ENCODE data around the gene LSM7.

LSM7 gene

DNA sequence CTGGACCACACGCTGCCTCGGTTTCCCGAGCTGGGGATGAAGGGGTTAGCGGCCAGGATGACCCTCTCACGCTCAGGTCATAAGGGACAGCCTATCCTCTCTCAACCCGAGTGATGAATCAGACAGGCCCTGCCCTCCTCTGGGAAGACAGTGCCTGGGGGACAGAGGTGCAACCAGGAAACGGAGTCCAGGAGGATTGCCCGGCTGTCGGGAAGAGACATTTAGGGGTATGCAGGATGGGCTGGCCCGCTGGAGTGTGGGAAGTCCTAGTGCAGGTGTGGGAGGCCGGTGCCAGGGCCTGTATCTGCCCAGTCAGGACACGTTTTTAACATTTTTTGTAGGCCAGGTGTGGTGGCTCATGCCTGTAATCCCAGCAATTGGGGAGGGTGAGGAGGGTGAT is 8.3 kb downstream of the LSM7 start:
- no peak for DNase-seq

DNA sequence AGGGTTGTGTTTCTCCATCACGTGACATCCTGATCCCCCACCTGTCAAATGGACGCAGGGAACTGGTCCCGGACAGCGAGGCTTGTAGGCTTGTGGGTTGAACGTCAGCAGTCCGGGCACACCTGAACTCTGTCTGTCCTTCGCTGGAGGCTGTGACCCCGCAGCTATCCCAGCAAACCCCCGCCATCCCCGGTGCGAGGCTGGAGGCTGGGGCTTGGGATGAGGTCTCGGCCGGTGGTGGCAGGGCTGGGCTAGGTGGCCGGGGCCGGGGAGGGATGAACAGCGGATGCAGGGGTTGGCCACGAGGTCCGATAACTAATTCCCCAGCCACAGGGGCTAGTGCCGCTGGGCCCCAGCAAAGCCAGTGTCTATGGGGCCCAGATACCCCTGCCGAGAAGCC is 8.8 kb downstream of the LSM7 start:
- DNase-seq: no peak

DNA sequence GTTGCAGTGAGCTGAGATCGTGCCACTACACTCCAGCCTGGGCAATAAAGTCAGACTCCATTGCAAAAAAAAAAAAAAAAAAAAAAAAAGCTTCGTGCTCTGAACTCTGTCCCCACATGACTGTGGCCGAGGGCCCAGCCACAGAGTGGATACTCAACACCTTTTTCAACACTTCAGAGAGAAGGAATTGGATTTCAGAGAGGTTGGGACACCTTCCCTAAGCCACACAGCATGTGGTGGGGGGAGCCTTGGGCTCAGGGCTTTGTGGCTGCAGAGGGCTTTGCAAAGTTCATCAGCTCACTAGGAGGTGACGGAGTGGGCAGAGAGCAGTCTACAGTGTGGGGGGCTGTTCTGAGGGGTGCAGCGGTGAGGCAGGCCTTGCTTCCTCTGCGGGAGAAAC is 9.5 kb downstream of the LSM7 start:
- no peak for DNase-seq

DNA sequence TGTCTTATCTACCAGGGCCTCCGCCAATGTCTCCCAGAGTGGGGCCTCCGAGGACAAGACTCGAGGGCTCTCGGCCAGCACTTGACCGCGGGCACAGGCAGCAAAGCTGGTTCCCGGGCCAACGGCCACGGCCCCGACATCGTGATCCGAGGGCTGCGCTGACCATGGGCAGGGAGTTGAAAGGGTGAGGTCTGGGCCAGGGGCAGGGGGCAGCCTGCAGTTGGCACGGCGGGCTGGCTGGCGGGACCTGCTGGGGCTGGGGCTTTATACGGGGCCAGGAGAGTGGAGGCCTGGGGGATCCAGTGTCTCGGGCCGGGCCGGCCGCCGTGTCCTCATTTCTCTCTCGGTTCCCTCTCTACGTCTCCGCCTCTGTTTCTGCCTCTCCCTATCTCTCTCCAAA is 10.6 kb downstream of the LSM7 start:
- no peak for DNase-seq

GRCh38 chr19:2317300-2317699 is 11.1 kb downstream of the LSM7 start:
- DNase-seq: no peak

GRCh38 chr19:2315818-2316353 is 12.5 kb downstream of the LSM7 start:
- no peak for DNase-seq

DNA sequence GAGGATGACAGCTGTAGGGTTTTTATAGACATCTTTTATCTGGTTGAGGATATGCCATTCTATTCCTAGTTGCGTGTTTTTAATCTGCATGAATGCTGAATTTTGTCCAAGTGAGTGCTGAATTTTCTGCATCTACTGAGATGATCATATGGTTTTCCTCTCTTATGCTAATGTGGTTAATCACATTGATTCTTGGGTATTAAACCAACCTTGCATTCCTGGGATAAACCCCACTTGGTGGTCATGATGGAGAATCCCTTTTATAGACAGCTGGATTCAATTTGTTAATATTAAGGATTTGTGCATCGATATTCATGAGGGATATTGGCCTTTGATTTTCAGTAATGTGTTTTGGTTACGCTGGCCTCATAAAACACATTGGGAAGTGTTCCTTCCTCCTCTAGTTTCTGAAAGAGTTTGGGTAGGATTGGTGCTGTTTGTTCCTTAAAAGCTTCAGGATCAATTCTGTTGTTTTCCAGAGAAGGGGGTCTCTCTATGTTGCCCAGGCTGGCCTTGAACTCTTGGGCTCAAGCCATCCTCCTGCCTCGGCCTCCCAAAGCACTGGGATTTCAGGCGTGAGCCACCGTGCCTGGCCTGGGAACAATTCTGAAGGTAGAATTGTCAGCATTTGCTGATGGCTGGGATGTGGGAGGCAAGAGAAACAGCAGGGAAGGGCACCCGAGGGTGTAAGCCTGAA is 13.1 kb downstream of the LSM7 start:
- DNase-seq: no peak

DNA sequence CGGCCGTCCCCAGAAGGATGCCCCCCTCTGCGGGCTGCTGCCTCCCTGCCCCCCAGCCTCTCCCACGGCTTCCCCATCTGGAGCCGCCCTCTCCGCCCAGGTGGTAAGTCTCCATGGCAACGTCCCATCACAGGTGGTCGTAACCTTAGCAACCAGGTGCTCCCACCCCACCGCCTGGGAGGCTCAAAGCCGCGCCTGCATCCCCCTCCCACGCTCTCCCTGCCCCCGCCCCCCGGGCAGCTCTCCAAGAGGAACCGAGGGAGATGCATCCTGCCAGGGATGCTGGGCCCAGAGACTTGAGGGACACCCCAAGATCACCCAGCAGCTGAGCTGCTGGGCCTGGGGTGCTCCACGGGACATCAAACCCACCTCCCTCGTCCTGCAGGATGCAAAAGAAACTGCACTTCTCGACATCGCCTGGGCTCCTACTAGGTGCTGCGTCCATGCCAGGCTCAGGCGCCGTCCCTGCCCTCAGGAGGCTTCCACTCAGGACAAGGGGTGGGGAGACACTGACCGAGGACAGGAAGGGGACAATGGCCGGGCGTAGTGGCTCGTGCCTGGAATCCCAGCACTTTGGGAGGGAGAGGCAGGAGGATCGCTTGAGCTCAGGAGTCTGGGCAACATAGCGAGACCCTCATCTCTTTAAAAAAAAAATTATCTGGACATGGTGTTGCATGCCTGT is 15.4 kb downstream of the LSM7 start:
- no peak for DNase-seq

- DNase-seq: no peak
Observed at GRCh38 chr19:2311093-2311492, 17.3 kb downstream of the LSM7 start.

- no peak for DNase-seq
Observed at GRCh38 chr19:2309734-2310362, 18.5 kb downstream of the LSM7 start.

- DNase-seq: no peak
Observed at GRCh38 chr19:2308114-2308556, 20.3 kb downstream of the LSM7 start, which contains the start of gene LINGO3. Gene LINGO3 (minus strand): TSS chr19:2308154. CDS start chr19:2291776, 16,378 bp downstream.

GRCh38 chr19:2307518-2308012 is 20.8 kb downstream of the LSM7 start:
- DNase-seq: no peak

DNA sequence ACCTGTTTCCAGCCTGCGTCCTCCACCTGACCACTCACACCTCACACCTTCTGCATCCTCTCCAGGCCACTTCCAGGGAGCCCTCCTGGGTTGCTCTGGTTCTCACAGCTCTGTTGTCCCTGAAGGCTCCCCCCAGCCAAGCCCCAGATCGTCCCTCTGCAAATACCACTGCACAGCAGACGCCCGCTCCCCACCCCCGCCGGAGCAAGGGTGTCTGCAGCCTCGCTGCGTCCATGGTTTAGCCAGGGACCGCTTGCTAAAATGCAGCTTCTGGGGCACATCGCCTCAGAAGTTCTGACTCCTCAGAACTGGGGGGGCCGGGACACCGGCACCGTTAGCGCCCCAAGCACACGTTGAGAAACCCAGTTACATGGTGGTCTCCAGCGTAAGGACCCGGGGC is 21.4 kb downstream of the LSM7 start:
- no peak for DNase-seq

GRCh38 chr19:2306281-2306806 is 22.0 kb downstream of the LSM7 start:
- DNase-seq: no peak

DNA sequence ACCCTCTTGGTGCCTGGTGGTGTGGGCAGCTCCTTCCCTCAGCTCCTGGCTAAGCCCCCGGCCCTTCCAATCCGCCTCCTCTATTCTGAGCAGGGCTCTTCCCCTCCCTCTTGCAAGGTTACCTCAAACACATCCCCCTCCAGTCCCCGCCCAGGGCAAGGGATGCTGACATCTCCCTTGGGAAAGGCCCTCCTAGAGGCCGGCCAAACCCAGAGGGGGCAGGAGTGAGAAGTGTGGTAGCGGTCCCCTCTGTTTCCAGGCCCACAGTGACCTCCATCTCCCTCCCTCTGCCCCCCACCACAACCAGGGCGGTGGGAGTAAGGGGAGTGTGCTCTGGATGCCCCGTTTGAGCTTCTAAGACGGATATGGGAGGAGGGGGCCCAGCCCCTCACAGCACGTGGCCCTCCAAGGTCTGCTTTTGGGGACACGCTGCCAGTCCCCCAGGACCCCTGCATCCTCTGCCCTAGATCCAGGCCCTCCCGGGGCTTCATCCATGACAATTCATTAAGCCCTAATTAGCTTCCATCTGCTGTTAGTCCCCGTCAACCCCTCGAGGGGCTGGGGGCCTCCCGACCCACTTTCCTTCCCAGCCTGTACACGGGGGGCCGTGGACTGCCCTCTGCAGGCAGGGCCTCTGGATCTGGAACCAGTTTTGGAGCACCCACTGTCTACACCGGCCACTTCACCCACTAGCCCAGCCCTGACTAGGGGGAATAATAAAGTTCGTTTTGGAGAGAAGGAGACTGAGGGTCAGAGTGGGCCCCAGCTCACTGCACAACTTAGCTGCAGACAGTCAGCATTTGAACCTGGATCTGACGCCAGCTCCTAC is 22.7 kb downstream of the LSM7 start:
- DNase-seq: no peak

- DNase-seq: no peak
Observed at GRCh38 chr19:2303211-2303798, 25.1 kb downstream of the LSM7 start.

GRCh38 chr19:2302319-2303210 is 25.8 kb downstream of the LSM7 start:
- no peak for DNase-seq

GRCh38 chr19:2300533-2300932 is 27.9 kb downstream of the LSM7 start:
- no peak for DNase-seq

DNA sequence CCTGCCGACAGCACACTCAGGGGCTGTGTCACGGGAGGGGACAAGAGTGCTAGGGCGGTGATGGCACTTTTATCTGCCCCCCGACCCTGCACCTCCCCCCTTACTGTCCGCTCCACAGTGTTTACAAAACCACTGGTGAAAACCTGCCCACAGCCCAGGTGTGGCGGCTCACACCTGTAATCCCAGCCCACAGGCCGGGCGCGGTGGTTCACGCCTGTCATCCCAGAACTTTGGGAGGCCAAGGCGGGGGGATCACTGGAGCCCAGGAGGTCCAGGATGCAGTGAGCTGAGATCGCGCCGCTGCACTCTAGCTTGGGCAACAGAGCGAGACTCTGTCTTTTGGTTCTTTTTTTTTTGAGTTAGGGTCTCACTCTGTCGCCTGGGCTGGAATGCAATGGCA is 32.2 kb downstream of the LSM7 start:
- no peak for DNase-seq

GRCh38 chr19:2294687-2295335 is 33.6 kb downstream of the LSM7 start:
- DNase-seq: no peak

Measured in NCI-H1436 treated with DMSO at 0.1 percent for 48 hours (cell line).